ENCODE measurements around the gene PGPEP1.
A peak's percentile ranks its signal among the peaks of the same experiment; 100 is the strongest.
"Not testable (repeated sequence)": the region's sequence is repeated elsewhere in the genome, so short reads cannot be mapped to it uniquely, and the experiment has no call there.

Gene PGPEP1

DNA sequence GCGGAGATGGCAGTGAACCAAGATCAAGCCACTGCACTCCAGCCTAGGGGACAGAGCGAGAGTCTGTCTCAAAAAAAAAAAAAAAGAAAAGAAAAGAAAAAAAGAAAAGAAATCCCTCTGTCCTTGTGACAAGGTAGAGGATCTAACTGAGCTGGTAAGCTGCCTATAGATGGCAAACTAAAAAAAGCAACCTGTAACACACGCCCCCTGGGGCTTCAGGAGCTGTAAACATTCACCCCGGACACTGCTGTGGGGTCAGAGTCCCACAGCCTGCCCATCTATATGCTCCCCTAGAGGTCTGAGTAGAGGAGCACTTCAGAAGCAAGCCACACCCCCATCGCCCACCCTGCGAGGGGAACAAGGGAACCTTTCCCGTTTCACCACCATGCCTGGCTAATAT is 4.3 kb upstream of the PGPEP1 start:
- DNase-seq: no peak

DNA sequence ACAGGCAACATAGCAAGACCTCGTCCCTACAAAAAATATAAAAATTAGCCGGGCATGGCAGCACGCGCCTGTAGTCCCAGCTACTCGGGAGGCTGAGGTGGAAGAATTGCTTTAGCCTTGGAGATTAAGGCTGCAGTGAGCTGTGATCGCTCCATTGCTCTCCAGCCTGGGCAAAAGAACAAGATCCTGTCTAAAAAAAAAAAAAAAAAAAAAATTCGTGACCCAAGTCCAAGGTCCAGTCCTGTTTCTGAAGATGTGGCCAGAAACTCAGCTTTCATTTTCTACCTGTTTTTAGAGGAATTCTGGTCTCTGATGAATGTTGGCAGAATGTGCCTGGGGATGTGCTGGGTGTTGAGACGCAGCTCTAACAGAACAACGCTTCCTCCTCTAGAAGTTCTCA is 1.9 kb upstream of the PGPEP1 start:
- DNase-seq: no peak

DNA sequence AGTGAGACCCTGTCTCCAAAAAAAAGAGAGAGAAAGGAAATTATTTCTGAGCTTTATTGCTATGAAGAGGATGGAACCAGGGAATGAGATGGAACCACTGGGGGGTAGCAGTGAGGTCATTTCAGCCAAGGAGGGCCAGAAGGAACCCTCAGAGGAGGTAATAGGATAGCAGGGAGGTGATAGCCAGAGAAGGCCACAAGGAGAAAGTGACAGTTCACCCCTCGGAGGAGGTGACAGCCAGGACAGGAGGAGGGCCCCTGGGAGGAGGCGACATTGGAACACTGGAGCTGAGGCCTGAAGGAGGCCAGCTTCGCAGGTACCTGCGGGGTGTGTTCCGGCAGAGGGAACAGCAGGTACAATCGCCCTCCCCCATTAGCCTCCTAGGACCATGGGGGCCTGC is 675 bp upstream of the PGPEP1 start:
- DNase-seq: no peak

DNA sequence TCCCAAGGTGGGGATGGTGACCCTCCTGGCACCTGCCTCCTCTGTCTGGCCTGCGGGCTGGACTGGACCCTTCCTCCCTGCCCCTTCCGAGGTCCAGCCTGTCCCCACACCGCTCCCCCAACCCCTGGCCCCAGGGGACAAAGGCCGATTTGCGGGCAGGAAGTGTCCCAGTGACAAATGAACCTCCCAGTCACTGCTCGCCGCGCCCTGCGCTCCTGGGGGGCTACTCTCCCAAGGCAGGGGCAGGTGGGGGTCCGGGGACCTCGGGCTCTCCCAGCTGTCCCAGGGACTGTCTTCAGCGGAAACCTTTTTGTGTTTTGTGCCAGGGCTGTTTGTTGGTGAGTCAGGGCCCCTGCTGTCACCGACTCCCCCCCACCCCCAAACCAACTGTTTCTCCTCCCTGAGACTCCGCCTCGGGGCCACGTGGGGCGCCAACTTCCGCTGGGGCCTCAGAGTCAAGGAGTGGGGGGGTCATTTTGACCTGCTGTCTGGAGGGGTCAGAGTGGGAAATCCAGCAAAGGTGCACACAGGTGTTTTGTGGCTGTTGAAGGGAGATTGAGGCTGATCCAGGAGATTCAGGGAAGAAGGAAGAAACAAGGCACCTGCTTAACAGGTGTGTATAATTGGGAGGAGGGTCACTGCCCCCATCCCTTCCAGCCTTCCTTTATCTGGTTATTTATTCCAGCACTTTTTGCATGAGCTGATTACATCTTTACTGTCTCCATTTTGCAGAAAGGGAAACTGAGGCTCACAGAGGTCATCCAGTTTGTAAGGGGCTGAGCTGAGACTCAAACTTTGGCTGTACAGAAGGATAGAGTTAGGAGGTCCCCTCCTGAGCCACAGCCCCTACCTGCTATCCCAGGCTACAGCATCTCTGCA is 831 bp downstream of the PGPEP1 start:
- DNase-seq: peak; percentile 67

DNA sequence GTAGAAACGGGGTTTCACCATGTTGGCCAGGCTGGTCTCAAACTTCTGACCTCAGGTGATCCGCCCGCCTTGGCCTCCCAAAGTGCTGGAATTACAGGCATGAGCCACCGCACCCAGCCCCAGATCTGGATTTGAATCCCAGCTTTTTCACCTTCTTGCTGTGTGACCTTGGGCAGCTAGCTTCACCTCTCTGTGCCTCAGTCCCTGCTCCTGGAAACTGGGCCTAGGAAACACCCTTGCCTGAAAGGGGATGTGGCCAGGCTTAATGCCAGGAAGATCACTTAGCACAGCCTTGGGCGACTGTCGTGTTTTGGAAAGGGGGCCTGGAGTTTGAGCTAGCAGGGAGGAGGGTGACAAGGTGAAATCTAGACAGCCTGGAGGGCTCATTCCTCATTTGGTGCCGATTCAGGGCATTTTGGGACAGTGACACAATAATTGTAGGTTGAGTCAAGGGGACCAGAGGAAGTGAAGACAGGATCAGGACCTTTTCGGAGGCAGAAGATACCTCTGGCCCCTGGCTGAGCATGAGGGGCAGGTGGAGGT is 1.8 kb downstream of the PGPEP1 start:
- no peak for DNase-seq

DNA sequence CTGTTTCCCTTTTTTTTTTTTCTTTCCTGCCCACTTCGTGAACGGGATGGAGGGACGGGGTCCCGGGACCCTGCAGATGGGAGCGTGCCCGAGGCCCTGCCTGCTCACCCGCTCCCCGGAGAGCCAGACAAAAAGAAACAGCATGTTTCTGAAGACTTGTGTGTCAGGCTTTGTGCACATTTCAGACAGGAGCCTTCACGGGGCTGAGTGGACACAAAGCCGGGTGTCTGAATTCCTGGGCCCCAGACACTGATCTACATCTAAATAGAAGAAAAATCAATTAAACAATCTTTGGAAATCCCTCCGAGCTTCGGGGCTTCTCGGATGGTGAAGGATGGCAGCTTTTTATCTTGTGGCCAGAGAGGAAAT is 4.2 kb downstream of the PGPEP1 start:
- DNase-seq: no peak

DNA sequence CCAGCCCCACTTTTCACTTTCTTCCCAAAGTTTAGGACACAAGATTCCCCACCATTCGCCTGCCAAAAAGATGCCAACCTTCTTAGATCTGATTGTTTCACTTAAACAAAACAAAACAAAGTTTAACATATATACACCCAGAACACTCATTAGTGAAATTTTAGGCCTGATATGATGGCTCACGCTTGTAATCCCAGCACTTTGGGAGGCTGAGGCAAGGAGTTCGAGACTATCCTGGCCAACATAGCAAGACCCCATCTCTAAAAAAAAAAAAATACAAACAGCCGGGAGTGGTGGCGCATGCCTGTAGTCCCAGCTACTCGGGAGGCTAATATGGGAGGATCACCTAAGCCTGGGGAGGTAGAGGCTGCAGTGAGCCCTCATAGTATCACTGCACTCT is 4.9 kb downstream of the PGPEP1 start:
- DNase-seq: no peak

DNA sequence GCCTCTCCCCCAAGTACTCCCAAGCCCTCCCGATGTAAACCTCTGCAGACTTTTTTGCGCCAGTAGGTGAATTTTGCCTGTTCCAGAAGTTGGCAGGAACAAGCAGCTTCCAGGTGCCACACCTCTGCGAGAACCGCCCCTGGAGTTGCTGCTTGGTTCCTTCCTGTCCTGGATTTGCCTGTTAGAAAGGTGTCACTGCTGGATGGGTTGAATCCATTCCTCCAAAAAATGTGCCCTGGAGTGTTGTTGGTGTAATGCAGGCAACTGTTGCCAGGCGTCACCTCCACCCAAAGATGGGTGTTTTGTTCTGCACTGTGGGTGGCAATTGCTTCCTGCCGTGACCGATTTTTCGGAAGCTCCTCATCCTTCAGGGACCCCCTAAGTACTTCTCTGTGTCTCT is 5.7 kb downstream of the PGPEP1 start:
- no peak for DNase-seq

DNA sequence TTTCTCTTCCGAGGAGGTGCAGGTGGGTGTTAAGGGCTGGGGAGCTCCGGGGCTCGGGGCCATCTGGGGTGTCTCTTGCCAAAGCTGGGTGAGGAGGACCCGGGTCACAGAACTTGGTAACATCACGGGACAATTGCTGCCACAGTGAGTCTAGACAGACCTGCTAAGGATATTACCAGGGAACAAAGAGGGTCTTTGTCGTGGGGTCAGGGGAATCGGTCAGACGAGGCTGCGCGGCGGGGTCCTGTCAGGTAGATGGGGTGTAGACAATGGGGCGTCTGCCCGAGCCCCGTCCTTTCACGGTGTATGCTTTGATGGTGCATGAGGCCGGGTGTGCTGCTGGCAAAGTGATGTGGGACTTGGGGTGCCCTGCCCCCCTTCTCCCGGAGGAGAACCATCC is 7.8 kb downstream of the PGPEP1 start:
- no peak for DNase-seq

DNA sequence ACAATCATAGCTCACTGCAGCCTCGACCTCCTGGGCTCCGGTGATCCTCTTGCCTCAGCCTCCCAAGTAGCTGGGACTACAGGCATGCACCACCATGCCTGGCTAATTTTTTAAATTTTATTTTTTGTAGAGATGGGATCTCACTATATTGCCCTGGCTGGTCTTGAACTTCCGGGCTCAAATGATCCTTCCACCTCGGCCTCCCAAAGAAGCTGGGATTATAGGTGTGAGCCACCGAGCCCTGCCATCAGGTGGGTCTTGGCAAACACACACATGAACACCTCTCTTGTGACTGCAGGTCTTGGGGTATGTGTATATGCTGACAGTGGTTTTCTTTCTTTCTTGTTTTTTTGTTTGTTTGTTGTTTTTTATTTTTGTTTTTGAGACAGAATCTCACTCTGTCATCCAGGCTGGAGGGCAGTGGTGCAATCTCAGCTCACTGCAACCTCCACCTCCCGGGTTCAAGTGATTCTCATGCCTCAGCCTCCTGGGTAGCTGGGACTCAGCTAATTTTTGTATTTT is 8.5 kb downstream of the PGPEP1 start:
- not testable (repeated sequence) for DNase-seq

DNA sequence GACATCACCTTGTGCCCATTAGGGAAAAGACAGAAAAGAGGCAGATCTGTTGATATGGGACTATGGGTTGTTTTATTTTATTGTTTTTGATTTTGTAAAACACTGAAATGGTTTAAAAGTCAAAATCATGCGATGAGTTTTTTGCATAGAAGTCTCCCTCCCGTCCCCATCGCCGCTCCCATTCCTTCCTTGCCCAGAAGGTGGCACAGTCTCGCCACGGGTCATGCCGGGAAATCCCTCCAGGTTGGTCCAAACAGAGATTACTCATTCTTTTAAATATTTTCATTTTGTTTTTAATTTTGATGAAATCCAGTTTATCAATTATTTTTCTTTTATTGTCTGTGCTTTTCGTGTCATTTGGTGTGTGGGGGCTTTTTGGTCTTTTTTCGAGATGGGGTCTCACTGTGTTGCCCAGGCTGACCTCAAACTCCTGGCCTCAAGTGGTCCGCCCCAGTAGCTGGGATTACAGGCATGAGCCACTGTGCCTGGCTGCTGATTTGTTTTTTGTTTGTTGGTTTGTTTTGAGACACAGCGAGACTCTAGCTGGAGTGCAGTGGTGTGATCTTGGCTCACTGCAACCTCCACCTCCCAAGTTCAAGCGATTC is 9.2 kb downstream of the PGPEP1 start:
- DNase-seq: no peak

DNA sequence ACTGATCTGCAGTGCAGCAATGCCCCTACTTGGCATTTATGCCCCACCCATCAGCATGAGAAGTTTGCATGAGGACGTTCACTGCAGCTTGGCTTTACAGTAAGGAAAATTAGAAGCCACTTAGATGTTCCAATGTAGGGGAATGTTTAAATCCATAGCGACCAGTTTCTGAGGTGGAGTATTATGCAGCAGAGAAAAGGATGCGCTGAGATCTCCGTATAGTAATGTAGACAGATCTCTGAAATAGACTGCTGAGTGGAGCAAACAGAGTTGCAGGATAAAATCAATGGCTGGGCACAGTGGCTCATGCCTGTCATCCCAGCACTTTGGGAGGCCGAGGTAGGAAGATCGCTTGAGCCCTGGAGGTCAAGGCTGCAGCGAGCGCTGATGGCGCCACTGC is 10.1 kb downstream of the PGPEP1 start:
- no peak for DNase-seq

DNA sequence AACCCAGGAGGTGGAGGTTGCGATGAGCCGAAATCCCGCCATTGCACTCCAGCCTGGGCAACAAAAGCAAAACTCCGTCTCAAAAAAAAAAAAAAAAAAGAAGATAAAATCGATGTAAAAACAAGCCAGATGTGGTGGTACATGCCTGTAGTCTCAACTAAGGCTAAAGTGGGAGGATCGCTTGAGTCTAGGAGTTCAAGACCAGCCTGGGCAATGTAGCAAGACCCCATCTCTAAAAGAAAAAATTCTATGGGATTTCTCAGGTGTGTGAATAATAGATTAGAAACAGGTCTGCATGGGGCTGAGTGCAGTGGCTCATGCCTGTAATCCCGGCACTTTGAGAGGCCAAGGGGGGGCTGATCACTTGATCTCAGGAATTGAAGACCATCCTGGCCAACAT is 11.1 kb downstream of the PGPEP1 start:
- no peak for DNase-seq

DNA sequence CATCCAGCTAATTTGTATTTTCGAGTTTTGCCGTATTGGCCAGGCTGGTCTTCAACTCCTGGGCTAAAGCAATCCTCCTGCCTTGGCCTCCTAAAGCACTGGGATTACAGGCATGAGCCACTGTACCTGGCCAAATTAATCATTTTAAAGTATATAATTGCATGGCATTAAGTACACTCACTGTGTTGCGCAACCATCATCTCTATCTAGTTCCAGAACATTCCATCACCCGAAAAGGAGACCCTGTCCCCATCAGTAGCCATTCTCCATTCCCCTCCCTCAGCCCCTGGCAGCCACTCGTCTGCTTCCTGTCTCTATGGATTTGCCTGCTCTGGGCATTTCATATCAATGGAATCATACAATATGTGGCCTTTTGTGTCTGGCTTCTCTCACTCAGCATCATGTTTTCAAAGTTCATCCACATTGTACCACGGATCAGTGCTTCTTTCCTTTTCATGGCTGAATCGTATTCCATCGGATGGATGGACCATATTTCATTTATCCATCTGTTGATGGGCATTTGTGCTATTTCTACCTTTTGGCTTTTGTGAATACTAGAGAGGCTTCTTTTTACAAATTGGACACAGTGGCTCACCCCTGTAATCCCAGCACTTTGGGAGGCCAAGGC is 13.1 kb downstream of the PGPEP1 start:
- DNase-seq: no peak

DNA sequence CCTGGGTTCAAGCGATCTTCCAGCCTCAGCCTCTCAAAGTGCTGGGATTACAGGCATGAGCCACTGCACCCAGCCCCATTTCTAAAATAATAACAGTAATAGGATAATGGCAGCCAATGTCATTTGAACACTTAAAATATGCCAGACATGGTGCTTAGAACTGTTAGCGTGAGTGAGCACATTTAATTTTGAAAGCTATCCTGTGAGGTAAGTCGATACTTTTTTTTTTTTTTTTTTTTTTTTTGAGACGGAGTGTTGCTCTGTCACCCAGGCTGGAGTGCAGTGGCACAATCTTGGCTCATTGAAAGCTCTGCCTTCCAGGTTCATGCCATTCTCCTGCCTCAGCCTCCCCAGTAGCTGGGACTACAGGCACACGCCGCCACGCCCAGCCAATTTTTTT is 14.3 kb downstream of the PGPEP1 start:
- not testable (repeated sequence) for DNase-seq

DNA sequence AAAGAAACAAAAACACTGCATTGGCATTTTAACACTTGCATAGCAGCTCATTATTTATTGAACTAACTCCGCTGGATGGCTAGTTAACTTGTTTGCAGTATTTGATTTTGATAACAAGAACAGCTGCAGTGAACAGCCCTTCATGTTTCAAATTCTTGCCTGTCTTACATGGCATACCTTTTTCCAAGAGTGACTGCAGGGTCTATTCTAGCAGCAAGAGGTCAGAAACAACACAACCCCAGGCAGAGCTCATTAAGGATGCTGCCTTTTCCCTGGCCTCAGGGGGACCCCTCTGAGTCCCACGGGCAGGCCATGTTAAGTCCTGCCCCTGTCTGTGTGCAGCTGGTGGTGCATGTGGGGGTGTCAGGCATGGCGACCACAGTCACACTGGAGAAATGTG is 16.6 kb downstream of the PGPEP1 start:
- DNase-seq: no peak

DNA sequence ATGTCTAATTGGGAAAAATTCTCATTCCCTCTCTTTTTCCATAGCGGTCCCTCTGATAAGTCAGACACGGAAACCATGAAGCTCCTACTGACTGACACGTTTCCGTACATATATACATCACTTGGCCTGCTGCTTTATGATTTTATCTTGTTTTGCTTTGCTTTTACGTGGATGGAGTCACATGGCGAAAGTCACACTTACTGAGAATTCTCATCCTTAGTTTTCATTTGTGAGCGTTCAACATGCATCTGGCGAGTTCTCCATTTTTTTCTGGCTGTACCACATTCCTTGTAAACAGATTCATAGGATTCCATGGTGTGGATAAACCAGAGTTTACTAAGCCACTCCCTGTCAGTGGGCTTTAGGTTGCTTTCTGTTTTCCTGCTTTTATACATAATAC is 21.2 kb downstream of the PGPEP1 start:
- DNase-seq: no peak

DNA sequence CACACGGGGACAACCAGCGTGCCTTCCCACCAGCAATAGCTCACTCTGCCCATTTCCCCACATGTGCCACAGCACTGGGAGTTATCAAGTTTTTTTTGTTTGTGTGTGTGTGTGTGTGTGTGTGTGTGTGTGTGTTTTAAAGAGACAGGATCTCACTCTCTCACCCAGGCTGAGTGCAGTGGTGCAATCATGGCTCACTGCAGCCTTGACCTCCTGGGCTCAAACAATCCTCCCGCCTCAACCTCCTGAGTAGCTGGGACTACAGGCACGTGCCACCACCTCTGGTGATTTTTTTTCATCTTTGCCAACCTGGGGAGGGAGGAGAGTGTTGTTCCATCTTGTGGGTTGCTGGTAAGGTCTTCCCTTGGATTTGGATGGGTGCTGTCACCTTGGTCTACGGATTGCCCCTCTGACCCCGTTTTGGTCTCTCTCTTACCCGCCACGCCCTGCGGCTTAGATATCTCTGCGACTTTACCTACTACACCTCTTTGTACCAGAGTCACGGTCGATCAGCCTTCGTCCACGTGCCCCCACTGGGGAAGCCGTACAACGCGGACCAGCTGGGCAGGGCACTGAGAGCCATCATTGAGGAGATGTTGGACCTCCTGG is 22.6 kb downstream of the PGPEP1 start:
- no peak for DNase-seq

DNA sequence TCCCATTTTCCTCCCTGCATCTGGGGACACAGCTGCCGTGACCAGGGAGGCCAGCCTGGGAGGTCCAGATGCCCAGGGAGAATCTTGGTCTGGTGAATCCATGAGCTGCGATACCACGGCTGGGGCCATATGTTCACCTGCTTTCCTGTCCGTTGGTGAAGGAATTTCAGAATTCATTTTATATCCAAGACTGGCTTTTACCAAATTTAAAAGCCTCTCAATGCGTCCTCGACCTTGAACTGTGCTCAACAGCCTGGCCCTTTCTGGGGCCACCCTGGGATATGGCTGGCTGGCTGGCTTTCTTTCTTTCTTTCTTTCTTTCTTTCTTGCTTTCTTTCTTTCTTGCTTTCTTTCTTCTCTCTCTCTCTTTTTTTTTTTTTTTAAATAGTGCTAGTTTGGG is 23.4 kb downstream of the PGPEP1 start:
- DNase-seq: no peak

DNA sequence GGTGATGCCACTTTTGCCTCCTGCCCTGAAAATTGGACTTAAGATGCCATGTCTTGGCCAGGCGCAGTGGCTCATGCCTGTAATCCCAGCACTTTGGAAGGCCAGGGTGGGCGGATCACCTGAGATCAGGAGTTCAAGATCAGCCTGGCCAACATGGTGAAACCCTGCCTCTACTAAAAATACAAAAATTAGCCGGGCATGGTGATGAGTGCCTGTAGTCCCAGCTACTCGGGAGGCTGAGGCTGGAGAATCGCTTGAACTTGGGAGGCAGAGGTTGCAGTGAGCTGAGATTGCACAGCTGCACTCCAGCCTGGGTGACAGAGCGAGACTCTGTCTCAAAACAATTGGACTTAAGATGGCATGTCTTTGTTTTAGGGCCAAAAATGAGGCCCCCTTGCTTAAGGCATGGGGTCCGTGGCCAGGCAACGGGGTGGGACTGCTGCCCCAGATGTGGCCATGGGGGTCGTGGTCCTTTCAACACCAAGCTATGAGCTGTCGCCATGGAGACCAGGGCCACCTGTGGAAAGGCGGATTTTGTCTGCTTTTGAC is 24.0 kb downstream of the PGPEP1 start:
- DNase-seq: not testable (repeated sequence)

DNA sequence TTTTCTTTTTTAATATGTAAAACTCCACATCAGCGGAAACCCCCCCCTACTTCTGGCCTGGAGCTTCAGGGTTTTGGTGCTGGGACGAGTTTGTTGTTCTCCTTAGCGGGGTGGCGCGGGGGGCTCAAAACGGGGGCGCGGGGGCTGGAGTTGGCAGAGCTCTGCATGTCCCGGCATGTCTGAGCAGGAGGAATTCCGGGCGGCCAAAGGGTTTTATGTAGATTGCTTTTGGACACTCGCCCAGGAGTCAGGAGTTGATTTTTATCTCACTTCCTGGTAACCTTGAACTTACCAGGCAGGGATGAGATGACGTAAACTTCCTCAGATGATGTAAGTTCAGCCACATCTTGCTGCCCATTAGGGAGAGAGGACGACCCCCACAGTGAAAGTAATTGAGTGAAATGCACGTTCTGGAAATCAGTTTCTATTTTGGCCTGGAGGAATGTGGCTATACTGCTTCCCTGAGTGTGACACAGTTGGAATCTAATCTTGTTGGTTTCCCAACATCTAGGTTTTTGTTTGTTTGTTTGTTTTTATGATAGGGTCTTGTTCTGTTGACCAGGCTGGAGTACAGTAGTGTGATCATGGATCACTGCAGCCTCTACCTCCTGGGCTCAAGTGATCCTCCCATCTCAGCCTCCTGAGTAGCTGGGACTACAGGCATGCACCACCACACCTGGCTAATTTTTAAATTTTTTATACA is 24.6 kb downstream of the PGPEP1 start:
- no peak for DNase-seq

DNA sequence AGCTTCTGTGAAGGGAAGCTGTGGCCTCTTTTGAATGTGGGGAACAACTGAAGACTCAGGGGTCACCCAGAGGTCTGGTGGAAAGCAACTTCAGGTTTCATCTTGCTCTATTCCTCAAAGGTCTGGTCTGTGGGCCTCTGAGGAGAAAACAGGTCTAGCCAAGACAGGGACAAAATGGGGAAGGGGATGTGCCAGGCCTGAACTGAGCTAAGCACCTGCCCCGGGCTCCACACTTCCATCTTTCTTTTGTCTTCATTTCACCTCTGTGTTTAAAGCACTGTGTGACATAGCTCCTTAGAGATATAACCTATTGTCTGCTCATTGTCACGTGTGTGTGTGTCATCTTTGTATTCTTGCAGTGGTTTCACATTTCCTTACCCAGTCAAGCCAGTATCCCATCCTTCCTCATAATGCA is 25.6 kb downstream of the PGPEP1 start:
- DNase-seq: no peak

All from CD4-positive, alpha-beta T cell treated with Interleukin-10 for 1 hour (primary cell).